BJ (cell line): ENCODE results near the gene UXS1. TPM values are rescaled to one million over a fixed set of nuclear protein-coding genes. Genes with fewer than 3 reads are reported as not detected.

Experiments used
- CTCF ChIA-PET: fragments of 350-600 bp; formaldehyde crosslinking; extraction: SDS; loops from one replicate; lab custom pipeline; 2021; ENCODE audit warnings: antibody characterized with exemption, inconsistent platforms; lab: Yijun Ruan, JAX
- POLR2A ChIA-PET: fragments of 300-600 bp; sonication (Branson Sonifier 250); formaldehyde crosslinking; extraction: SDS; loops from one replicate; lab custom pipeline; 2021; ENCODE audit warnings: antibody characterized with exemption; lab: Charles Lee
- DNase-seq: peaks from one replicate; pipeline ENCODE4 v3.0.0-alpha.2; 2011; ENCODE audit warnings: low read depth
- H3K27me3 ChIP-seq: 2 replicates; pipeline ENCODE4 v1.6.0; 2011; ENCODE audit warnings: low read length; ENCODE audit not compliant: control insufficient read depth, insufficient read depth
- H3K36me3 ChIP-seq: 2 replicates; pipeline ENCODE4 v1.5.1; 2011; ENCODE audit warnings: low read length; ENCODE audit not compliant: control insufficient read depth, insufficient read depth
- H3K4me3 ChIP-seq: 2 replicates; pipeline ENCODE4 v1.5.1; 2011; ENCODE audit warnings: low read depth, mild to moderate bottlenecking, control low read depth, low read length
- CTCF ChIP-seq: IDR thresholded peaks from 2 replicates; pipeline ENCODE4 v1.5.1; 2011; ENCODE audit warnings: low read depth, mild to moderate bottlenecking, control low read depth, inconsistent platforms, low read length, moderate library complexity; ENCODE audit not compliant: insufficient read depth
- polyA plus RNA-seq: library from polyadenylated mRNA; depleted of rRNA; stranded (reverse); fragments of >200 nt; gene quantifications from 2 replicates; pipeline ENCODE4 v1.2.3, GENCODE V29; 2011

The UXS1 gene
- polyA plus RNA-seq, 1 experiment, result 46.3 TPM

DNA sequence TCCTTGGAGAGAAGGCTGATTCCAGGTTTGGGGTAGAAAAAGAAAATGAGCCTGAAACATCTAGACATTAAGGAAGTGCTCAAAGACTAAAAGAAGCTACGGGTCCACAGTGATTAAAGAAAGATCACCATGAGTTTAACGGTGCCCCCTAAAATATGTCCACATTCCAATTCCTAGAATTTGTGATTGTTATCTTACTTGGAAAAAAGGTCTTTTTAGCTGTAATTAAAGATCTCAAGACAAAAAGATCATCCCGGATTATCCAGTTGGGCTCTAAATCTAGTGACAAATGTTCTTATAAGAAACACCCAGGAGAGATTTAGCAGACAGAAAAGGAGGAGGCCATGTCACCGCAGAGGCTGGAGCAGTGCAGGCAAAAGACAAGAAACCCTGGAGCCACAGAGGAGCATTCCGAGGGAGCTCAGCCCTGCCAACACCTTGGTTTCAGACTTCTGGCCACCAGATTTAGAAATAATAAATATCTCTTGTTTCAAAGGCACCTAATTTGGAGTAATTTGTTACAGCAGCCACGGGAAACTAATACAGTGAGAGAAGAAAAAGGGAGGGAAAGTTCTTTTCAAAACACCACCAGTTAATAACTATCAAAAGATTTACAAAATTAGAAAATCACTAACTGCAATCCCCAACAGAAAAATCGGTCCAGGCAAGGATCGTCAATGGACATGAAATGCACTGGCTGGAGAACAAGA, 8.5 kb downstream of the UXS1 start:
- TF ChIP-seq CTCF, result no peak
- POLR2A ChIA-PET, result no interaction called here
- Histone ChIP-seq H3K27me3 (no peaks in the 10 kb centered on the region), H3K36me3 (no peaks in the 10 kb centered on the region), H3K4me3 (no peak overlapping the region)
- DNase-seq, result no peak
- CTCF ChIA-PET, result interaction anchor here (1.2 kb wide), 1 partner anchor 19 kb away, joined by 4 read pairs; no protein-coding TSS in a partner anchor

DNA sequence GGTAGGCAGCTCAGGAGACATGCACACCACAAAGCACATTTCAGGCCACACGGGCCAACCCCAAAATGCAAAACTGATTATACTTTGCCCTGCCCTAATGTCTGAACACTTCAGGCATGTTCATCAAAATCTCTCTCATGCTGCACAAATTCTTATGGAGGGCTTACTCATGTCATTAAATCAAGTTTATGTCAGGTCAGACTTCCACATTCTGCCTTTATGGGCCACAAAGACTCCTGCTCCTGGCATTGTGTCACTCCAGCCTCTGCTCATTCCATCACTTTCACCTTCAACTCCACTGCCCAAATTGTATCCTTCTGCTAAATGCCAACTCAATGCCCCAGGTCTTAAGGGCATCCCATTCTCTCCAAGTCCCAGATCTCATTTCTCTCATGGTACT, 9.2 kb downstream of the UXS1 start:
- Histone ChIP-seq H3K36me3 (no peaks in the 10 kb centered on the region), H3K27me3 (no peaks in the 10 kb centered on the region), H3K4me3 (no peak overlapping the region)
- ChIA-PET CTCF (interaction anchor here (1.2 kb wide), 1 partner anchor 18 kb away, joined by 4 read pairs; no protein-coding TSS in a partner anchor), POLR2A (no interaction called here)
- no peak for TF ChIP-seq CTCF
- DNase-seq, result no peak

- Histone ChIP-seq H3K4me3 (no peak overlapping the region), H3K36me3 (no peaks in the 10 kb centered on the region), H3K27me3 (no peaks in the 10 kb centered on the region)
- no peak for DNase-seq
- ChIA-PET CTCF (no interaction called here), POLR2A (no interaction called here)
- no peak for TF ChIP-seq CTCF
Measured at GRCh38 chr2:106184394-106184793, 9.7 kb downstream of the UXS1 start.

DNA sequence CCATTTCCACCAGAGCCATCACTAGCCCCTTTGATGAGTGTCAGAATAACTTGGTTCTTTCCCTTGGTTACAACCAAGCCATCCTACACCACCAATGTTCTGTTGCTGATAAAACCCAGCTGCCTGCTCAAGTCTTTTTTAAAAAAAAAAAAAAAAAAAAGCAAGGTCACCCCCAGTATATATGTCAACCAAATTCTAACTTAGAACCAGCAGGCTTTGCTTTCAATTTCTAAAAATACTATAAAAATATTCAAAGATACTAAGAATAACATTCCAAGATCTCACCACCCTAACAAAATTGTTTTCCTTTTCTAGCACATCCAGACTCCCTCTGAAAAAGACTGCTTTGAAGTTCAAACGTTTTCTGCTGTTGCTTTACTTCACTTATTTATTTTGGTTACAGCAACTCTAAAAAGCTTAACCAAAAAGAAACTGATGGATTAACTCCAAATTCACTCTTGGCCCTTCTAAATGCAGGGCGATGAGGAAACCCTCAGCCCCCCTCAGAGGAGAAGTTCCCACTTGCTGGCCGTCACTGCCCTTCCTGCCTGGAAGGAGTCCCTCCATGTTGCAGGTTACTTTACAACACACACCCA, 10.9 kb downstream of the UXS1 start:
- no peak for TF ChIP-seq CTCF
- CTCF ChIA-PET, result interaction anchor here (1.5 kb wide), 1 partner anchor 14 kb away, joined by 3 read pairs; no protein-coding TSS in a partner anchor

DNA sequence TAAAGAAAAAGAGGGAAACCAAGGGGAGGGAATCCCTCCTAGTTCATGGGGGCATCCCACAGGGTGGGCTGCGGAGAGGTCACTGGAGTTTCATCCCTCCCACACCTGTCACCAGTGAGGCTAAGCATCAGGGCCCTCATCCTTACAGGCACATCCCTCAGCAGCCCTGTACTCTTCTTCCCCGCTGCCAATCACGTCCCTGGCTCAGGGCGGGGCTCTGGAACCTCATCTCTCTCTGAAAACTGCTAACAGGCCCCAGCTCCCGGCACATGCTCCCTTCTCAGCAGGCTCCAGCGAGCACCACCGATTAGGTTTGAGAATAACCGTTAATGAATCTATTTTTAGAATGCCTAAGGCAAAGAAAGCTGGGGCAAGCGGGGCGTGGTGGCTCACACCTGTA, 13.0 kb downstream of the UXS1 start:
- TF ChIP-seq CTCF, result no peak
- ChIA-PET CTCF (interaction anchor here (1.7 kb wide), 1 partner anchor 11 kb away, joined by 6 read pairs; no protein-coding TSS in a partner anchor), POLR2A (no interaction called here)
- H3K27me3 ChIP-seq, result no peaks in the 10 kb centered on the region
- no peak for DNase-seq
- no peak overlapping the region for H3K4me3 ChIP-seq
- no peaks in the 10 kb centered on the region for H3K36me3 ChIP-seq

More for the DNA sequence above, 10.9 kb downstream of the UXS1 start:
- Histone ChIP-seq H3K27me3 (no peaks in the 10 kb centered on the region), H3K4me3 (no peak overlapping the region), H3K36me3 (no peaks in the 10 kb centered on the region)
- POLR2A ChIA-PET, result no interaction called here
- DNase-seq, result no peak
